GM18870 (cell line): ENCODE measurements around the gene UGP2.
"Not testable (repeated sequence)": the region's sequence is repeated elsewhere in the genome, so short reads cannot be mapped to it uniquely, and the experiment has no call there.

Source experiments
- ATAC-seq: cut with Tn5 transposase; IDR thresholded peaks from one replicate; pipeline ENCODE4 v1.9.1; 2021; ENCODE audit warnings: moderate library complexity; ENCODE audit not compliant: unreplicated experiment

The UGP2 gene

DNA sequence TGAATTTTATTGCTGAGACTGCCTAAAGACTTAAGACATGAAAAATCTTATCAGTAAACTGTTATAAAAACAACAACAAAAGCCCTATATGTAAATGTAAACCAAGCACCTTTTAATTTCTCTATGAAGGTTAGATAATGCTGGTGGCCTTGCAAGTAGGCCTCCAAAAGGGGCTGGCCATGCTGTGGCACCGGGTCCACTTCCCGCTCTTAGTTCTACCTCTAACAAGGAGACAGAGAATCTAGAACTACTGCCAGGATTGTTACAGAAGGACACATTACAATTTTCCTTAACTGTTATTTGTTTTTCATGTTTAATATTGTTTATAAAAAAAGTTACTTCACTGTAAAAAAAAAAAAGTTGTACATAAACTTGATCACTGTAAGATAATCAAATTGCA lies 49.0 kb downstream of the UGP2 start:
- ATAC-seq: no peak

DNA sequence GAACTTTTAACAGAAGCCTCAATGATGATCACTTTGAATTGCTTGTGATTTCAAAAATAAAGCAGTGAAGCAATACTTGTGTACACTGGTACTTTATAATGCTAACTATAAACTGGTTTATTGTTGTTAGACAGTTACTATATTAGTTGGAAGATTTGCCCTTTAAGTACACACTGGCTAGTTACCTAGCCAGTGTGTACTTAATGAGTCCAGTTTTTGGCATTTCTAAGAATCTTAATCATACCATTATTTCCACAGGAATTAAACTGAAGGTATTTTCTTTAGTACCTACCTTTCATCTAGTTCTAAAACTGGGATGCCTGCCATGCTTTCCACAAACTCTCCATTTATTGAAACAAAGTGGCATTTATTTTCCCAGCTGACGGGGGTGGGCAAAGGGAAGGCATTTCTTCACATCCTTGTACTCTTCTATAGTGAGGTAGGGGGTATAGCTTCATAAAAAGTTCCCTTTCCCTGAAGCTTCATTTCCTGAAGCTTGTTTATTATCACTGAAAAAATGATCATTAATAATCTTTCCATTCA lies 49.9 kb downstream of the UGP2 start:
- no peak for ATAC-seq

DNA sequence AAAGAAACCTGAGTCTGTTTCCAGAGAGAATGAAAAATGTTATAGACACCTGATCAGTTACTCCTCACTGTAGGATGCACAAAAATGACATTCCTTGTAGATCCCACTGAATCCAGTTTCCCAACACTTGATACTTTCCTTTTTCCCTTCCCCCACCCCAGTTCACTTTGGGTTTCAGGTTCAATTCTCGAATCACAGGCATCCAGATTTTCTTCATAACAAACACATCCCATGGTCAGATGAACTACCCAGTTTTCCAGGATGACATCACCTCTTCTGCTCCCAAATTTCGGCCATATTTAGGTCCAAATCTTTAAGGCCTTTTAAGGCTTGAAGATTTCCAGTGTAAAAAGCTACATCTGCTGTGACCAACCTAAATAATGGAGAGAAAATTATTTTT lies 51.5 kb downstream of the UGP2 start:
- ATAC-seq: no peak

DNA sequence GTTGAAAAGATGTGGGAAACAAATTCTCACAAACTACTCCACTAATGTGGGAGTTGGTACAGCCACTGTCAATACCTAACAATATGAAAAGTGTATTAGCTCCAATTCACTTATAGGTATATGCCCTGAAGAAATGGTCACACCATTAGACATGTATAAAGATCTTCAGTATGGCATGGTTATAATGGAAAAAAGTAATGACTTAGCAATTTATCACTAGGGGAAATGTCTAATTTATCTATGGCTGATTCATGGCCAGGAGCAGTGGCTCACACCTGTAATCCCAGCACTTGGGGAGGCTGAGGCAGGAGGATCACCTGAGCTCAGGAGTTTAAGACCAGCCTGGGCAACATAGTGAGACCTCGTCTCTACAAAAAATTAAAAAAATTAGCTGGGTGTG lies 52.5 kb downstream of the UGP2 start:
- no peak for ATAC-seq

DNA sequence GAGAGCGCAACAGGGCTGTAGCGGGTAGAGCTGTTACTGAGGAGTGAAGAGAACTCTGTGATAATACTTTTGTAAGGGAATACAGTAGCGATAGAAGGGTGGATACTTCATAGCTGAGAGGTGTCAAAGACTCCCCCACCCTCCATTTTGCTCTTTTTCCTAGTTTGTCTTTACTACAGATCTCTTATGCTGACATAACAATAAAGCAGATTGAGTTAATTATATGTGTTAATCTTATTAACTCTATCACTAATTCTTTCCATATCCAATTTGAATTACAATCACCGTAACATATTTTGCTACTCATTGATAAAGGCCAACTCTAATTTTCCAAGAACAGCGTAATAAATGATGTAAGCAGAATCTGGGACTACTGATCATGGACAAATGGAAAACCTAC lies 57.1 kb downstream of the UGP2 start:
- ATAC-seq: no peak

DNA sequence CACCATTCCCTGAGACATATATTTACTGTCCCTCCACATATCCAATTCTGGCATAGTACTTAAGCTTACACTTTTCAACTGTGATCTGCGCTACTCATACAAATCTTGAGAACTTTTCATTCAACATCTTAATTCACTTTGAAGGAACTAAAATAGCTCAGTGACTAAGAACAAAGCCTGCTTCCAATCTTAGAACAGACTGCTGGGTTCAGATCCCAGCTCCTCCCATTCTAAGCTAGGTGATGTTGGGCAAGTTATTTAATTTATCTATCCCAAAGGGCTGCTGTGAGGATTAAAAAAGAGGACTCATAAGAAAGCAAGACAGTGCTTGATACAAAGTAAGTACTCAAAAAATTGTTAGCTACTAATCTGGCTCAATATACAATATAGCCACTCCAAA lies 57.9 kb downstream of the UGP2 start:
- ATAC-seq: no peak

DNA sequence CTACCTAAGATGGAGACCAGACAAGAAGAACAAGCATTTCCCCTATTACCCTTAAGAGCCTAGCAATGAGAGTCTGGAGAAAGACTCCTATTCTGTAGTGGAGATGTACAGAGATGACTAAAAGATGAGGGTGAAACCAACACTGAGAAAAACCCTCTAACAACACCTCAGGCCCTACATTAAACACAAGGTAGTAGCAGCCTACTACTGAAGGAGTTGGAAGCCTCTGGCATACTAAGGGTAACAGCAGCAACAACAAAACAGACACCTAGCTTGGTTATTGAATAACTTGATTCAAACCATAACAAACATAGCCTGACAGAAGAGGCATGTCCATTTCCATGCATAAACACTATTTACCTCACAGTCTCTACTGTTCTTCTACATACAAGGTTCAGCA lies 60.5 kb downstream of the UGP2 start:
- no peak for ATAC-seq

DNA sequence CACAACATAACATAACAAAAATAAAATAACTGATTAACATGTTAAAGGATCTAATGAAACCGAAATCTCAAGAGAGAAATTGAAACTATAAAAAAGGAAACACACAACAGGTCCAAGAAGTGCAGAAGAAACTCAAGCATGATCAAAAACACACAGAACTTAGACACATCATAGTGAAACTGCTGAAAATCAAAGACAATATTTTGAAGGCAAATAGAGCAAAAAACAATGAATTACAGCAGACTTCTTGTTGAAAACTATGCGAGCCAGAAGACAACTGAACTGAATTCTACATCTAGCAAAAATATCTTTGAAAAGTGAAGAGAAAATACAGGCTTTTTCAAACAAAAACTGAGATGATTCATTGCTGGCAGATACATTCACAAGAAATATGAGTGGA lies 61.3 kb downstream of the UGP2 start:
- no peak for ATAC-seq

DNA sequence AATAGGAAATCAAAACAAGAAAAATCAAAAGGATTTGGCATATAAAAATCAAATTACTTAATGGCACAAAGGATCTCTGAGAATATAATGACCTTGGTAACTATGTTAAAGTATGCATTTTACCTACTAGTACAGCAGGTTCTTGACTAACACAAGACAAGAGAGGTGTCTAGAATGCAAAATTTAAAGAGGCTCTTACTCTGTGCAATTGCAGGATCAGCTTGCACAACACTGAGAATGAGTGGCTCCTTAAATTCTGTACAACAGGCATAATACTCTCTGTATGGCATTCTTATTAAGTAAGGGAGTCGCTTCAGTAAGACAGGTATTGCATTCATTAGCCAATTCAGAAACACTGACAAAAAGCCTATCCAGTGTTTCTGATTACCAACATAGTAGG lies 72.6 kb downstream of the UGP2 start:
- ATAC-seq: no peak

DNA sequence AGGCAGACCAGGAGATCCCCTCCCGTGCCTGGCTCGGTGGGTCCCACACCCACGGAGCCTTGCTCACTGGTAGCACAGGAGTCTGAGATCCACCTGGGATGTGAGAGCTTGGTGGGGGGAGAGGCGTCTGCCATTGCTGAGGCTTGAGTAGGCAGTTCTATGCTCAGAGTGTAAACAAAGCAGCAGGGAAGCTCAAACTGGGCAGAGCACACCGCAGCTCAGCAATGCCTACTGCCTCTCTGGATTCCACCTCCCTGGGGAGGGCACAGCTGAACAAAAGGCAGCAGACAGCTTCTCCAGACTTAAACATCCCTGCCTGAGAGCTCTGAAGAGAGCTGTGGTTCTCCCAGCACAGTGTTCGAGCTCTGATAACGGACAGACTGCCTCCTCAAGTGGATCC lies 85.1 kb downstream of the UGP2 start:
- ATAC-seq: no peak

DNA sequence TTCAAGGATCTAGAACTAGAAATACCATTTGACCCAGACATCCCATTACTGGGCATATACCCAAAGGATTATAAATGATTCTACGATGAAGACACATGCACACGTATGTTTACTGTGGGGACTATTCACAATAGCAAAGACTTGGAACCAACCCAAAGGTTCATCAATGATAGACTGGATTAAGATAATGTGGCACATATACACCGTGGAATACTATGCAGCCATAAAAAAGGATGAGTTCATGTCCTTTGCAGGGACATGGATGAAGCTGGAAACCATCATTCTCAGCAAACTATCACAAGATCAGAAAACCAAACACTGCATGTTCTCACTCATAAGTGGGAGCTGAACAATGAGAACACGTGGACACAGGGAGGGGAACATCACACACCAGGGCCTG lies 90.4 kb downstream of the UGP2 start:
- not testable (repeated sequence) for ATAC-seq
